ENCODE data around the gene PAFAH1B1. TPM values are rescaled to one million over a fixed set of nuclear protein-coding genes. Genes with fewer than 3 reads are reported as not detected.
"Not testable (repeated sequence)": the region's sequence is repeated elsewhere in the genome, so short reads cannot be mapped to it uniquely, and the experiment has no call there.

Gene PAFAH1B1
- total RNA-seq, 2 experiments from 2014 or later = 151 to 171 TPM

- Mint-ChIP-seq H3K4me3 (no peak overlapping the region), H3K27ac (no peak overlapping the region), H3K4me1 (peaks cover 4% of the 10 kb centered on the region), H3K27me3 (no peaks in the 10 kb centered on the region), H3K9me3 (peaks cover 5% of the 10 kb centered on the region), H3K36me3 (peaks cover 53% of the 10 kb centered on the region)
- ATAC-seq (ENCODE audit: low read depth) = no peak
- POLR2A ChIA-PET = no interaction called here
- no peak for DNase-seq
These were observed 78.6 kb downstream of the PAFAH1B1 start for GRCh38 chr17:2672026-2672425.

- not testable (repeated sequence) for H3K4me1 Mint-ChIP-seq; H3K9me3 Mint-ChIP-seq; H3K4me3 Mint-ChIP-seq; DNase-seq; H3K27me3 Mint-ChIP-seq; H3K27ac Mint-ChIP-seq; ATAC-seq (ENCODE audit: low read depth)
- H3K36me3 Mint-ChIP-seq = peaks cover 34% of the 10 kb centered on the region
- POLR2A ChIA-PET = interaction anchor here (1.8 kb wide), 1 partner anchor 31 kb away, joined by 4 read pairs; no protein-coding TSS in a partner anchor
These were observed 85.8 kb downstream of the PAFAH1B1 start for GRCh38 chr17:2679247-2679646.

GRCh38 chr17:2680961-2681360, 87.5 kb downstream of the PAFAH1B1 start:
- POLR2A ChIA-PET = no interaction called here
- Mint-ChIP-seq H3K4me3 (no peak overlapping the region), H3K36me3 (peaks cover 27% of the 10 kb centered on the region), H3K27ac (no peak overlapping the region), H3K4me1 (no peaks in the 10 kb centered on the region), H3K9me3 (no peaks in the 10 kb centered on the region), H3K27me3 (no peaks in the 10 kb centered on the region)
- DNase-seq = no peak
- ATAC-seq (ENCODE audit: low read depth) = no peak

- Mint-ChIP-seq H3K4me1 (no peaks in the 10 kb centered on the region), H3K36me3 (peaks cover 24% of the 10 kb centered on the region), H3K27ac (no peak overlapping the region), H3K27me3 (no peaks in the 10 kb centered on the region), H3K9me3 (no peaks in the 10 kb centered on the region), H3K4me3 (no peak overlapping the region)
- ATAC-seq (ENCODE audit: low read depth) = no peak
- no peak for DNase-seq
- POLR2A ChIA-PET = no interaction called here
These were observed 88.2 kb downstream of the PAFAH1B1 start for GRCh38 chr17:2681650-2682049.

GRCh38 chr17:2682176-2682938, 88.9 kb downstream of the PAFAH1B1 start:
- POLR2A ChIA-PET = no interaction called here
- ATAC-seq (ENCODE audit: low read depth) (no peak), DNase-seq (no peak)
- Mint-ChIP-seq H3K27ac (no peak overlapping the region), H3K4me3 (no peak overlapping the region), H3K9me3 (no peaks in the 10 kb centered on the region), H3K27me3 (no peaks in the 10 kb centered on the region), H3K4me1 (no peaks in the 10 kb centered on the region), H3K36me3 (peaks cover 21% of the 10 kb centered on the region)

GRCh38 chr17:2683912-2684311, 90.5 kb downstream of the PAFAH1B1 start:
- Mint-ChIP-seq H3K4me1 (no peaks in the 10 kb centered on the region), H3K9me3 (no peaks in the 10 kb centered on the region), H3K36me3 (peaks cover 21% of the 10 kb centered on the region), H3K27ac (no peak overlapping the region), H3K27me3 (no peaks in the 10 kb centered on the region), H3K4me3 (no peak overlapping the region)
- DNase-seq (no peak), ATAC-seq (ENCODE audit: low read depth) (no peak)
- POLR2A ChIA-PET = interaction anchor here (1.0 kb wide), 1 partner anchor 16 kb away, joined by 3 read pairs; no protein-coding TSS in a partner anchor

- ATAC-seq (ENCODE audit: low read depth) (no peak), DNase-seq (no peak)
- peaks cover 15% of the 10 kb centered on the region for H3K36me3 Mint-ChIP-seq
- POLR2A ChIA-PET = no interaction called here
- no peak overlapping the region for H3K27ac Mint-ChIP-seq
- no peaks in the 10 kb centered on the region for H3K4me1 Mint-ChIP-seq
- no peak overlapping the region for H3K4me3 Mint-ChIP-seq
- H3K9me3 Mint-ChIP-seq = no peaks in the 10 kb centered on the region
- H3K27me3 Mint-ChIP-seq = no peaks in the 10 kb centered on the region
These were observed 91.1 kb downstream of the PAFAH1B1 start for GRCh38 chr17:2684549-2684948.

- peaks cover 7% of the 10 kb centered on the region for H3K36me3 Mint-ChIP-seq
- ATAC-seq (ENCODE audit: low read depth) (no peak), DNase-seq (no peak)
- H3K27me3 Mint-ChIP-seq = no peaks in the 10 kb centered on the region
- no peaks in the 10 kb centered on the region for H3K9me3 Mint-ChIP-seq
- H3K4me3 Mint-ChIP-seq = no peak overlapping the region
- POLR2A ChIA-PET = no interaction called here
- H3K4me1 Mint-ChIP-seq = no peaks in the 10 kb centered on the region
- no peak overlapping the region for H3K27ac Mint-ChIP-seq
These were observed 92.2 kb downstream of the PAFAH1B1 start for GRCh38 chr17:2685696-2686095.

GRCh38 chr17:2687074-2687418, 93.6 kb downstream of the PAFAH1B1 start:
- POLR2A ChIA-PET = interaction anchor here (1.1 kb wide), 1 partner anchor 23 kb away, joined by 3 read pairs; no protein-coding TSS in a partner anchor
- ATAC-seq (ENCODE audit: low read depth) (no peak), DNase-seq (no peak)
- H3K36me3 Mint-ChIP-seq = peaks cover 7% of the 10 kb centered on the region
- no peaks in the 10 kb centered on the region for H3K9me3 Mint-ChIP-seq
- no peaks in the 10 kb centered on the region for H3K27me3 Mint-ChIP-seq
- peak overlapping the region; percentile 34 for H3K27ac Mint-ChIP-seq
- H3K4me1 Mint-ChIP-seq = no peaks in the 10 kb centered on the region
- no peak overlapping the region for H3K4me3 Mint-ChIP-seq

GRCh38 chr17:2688351-2689342, 95.2 kb downstream of the PAFAH1B1 start:
- no peak overlapping the region for H3K27ac Mint-ChIP-seq
- no peaks in the 10 kb centered on the region for H3K27me3 Mint-ChIP-seq
- H3K9me3 Mint-ChIP-seq = no peaks in the 10 kb centered on the region
- peaks cover 4% of the 10 kb centered on the region for H3K36me3 Mint-ChIP-seq
- H3K4me1 Mint-ChIP-seq = no peaks in the 10 kb centered on the region
- POLR2A ChIA-PET = interaction anchor here (0.6 kb wide), 1 partner anchor 141 kb away, joined by 5 read pairs; no protein-coding TSS in a partner anchor
- ATAC-seq (ENCODE audit: low read depth) = no peak
- no peak for DNase-seq
- no peak overlapping the region for H3K4me3 Mint-ChIP-seq

- Mint-ChIP-seq H3K4me3 (no peak overlapping the region), H3K9me3 (no peaks in the 10 kb centered on the region), H3K36me3 (no peaks in the 10 kb centered on the region), H3K4me1 (no peaks in the 10 kb centered on the region), H3K27ac (no peak overlapping the region), H3K27me3 (no peaks in the 10 kb centered on the region)
- POLR2A ChIA-PET = no interaction called here
- DNase-seq = no peak
- no peak for ATAC-seq (ENCODE audit: low read depth)
These were observed 96.1 kb downstream of the PAFAH1B1 start for GRCh38 chr17:2689411-2690164.

- H3K36me3 Mint-ChIP-seq = no peaks in the 10 kb centered on the region
- DNase-seq (no peak), ATAC-seq (ENCODE audit: low read depth) (no peak)
- no peaks in the 10 kb centered on the region for H3K9me3 Mint-ChIP-seq
- no peak overlapping the region for H3K4me3 Mint-ChIP-seq
- no peaks in the 10 kb centered on the region for H3K4me1 Mint-ChIP-seq
- POLR2A ChIA-PET = no interaction called here
- no peaks in the 10 kb centered on the region for H3K27me3 Mint-ChIP-seq
- no peak overlapping the region for H3K27ac Mint-ChIP-seq
These were observed 97.0 kb downstream of the PAFAH1B1 start for GRCh38 chr17:2690165-2691068.

Measured in activated naive CD8-positive, alpha-beta T cell treated with anti-CD3 and anti-CD28 coated beads, Interleukin-2, amount 10 ng/mL, durations not matched to agents 7 days and 5 days (primary cell).